ENCODE results near the gene IL2.

The IL2 gene

DNA sequence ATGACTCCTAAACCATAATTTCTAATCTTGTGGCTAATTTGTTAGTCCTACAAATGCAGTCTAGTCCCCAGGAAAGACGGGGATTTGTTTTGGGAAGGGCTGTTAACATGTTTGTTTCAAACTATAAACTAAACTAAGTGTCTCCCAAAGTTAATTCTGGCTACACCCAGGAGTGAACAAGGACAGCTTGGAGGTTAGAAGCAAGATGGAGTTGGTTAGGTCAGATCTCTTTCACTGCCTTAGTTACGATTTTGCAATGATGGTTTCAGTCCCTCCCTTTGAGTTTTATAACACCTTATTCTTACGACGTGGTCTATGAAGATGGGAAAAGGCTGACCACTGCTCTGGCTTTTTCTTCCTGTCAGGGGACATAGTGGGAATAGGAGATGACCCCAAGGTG is 27.0 kb upstream of the IL2 start:
- no peak for ATAC-seq (ENCODE audit: low read depth)
- Histone ChIP-seq H3K27me3 (ENCODE audit: insufficient read depth, poor library complexity, severe bottlenecking) (peaks cover 3% of the 10 kb centered on the region), H3K4me1 (ENCODE audit: insufficient read depth, poor library complexity, severe bottlenecking) (no peaks in the 10 kb centered on the region), H3K9me3 (ENCODE audit: severe bottlenecking) (no peaks in the 10 kb centered on the region), H3K36me3 (ENCODE audit: low read depth) (no peaks in the 10 kb centered on the region), H3K27ac (ENCODE audit: poor library complexity, severe bottlenecking) (no peak overlapping the region), H3K4me3 (ENCODE audit: severe bottlenecking) (no peak overlapping the region)
- DNase-seq (ENCODE audit: low spot score): no peak
- TF ChIP-seq, protein P1, sequence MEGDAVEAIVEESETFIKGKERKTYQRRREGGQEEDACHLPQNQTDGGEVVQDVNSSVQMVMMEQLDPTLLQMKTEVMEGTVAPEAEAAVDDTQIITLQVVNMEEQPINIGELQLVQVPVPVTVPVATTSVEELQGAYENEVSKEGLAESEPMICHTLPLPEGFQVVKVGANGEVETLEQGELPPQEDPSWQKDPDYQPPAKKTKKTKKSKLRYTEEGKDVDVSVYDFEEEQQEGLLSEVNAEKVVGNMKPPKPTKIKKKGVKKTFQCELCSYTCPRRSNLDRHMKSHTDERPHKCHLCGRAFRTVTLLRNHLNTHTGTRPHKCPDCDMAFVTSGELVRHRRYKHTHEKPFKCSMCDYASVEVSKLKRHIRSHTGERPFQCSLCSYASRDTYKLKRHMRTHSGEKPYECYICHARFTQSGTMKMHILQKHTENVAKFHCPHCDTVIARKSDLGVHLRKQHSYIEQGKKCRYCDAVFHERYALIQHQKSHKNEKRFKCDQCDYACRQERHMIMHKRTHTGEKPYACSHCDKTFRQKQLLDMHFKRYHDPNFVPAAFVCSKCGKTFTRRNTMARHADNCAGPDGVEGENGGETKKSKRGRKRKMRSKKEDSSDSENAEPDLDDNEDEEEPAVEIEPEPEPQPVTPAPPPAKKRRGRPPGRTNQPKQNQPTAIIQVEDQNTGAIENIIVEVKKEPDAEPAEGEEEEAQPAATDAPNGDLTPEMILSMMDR (IDR thresholded peaks at IDR 0.05; ENCODE audit: poor library complexity, severe bottlenecking): no peak

DNA sequence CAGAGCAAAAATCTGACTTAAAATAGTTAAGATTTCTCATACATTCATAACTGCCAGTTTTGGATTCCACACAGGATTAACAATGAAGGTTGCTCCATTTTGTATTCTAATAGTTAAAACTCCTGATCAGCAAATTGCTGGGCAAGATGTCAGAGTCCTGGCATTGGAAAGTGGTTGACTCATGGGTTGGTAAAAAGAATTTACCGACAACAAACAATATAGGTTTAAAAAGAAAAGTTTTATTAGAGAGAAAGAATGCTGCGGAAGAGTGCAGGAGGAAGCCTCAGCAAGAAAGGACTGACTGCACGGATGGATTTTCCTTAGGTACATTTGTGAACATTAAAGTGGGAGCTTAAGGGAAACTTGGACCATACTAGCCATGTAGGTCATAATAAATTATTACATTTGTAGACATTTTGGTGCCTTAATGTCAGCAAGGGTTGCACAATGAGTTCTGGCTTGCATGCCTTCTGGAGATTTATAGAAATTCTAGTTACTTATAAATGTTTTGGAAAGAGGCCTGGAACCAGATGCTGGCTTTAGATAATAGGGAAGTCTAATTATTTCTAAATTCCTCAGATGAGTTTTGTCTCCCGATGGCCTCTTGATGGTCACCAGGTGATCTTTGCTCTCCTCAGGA is 25.4 kb upstream of the IL2 start:
- DNase-seq (ENCODE audit: low spot score): no peak

DNA sequence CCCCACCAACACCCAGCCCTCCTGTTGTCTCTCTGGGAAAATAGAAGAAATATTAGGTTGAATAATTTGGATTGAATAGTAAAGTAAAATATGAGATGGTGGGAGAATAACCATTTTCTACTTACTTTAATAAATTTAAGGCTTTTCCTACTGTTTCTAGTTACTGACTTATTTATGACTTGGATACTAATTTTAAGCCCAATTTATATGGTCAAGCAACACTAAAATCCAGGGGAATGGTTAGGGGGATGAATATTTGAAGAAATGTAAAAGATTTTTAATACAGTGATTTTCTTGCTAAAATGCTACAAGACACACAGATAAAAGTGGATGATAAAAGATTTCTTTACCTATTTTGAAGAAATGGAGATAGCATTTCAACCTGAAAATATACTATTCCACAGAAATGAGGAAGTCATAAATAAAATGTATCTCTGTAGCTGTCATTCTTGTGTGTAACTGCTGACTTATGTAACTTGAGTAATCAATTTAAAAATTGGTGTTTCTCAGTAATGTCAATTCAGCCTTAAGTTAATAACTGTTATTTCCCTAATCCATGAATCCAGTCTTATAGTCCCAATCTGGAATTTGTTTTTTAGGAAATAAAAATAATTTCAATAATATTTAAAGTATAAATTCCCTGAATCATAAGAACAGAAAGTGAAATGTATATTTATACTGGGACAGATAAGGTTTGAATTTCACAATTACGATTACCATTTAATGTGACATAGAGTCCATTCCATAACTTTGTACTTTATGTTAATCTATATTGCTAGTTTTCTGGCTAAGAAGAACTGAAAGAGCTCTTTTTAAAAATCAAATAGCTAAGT is 24.3 kb upstream of the IL2 start:
- no peak for DNase-seq (ENCODE audit: low spot score)
- Histone ChIP-seq H3K27me3 (ENCODE audit: insufficient read depth, poor library complexity, severe bottlenecking) (peaks cover 3% of the 10 kb centered on the region), H3K36me3 (ENCODE audit: low read depth) (no peaks in the 10 kb centered on the region), H3K4me1 (ENCODE audit: insufficient read depth, poor library complexity, severe bottlenecking) (no peaks in the 10 kb centered on the region), H3K27ac (ENCODE audit: poor library complexity, severe bottlenecking) (no peak overlapping the region), H3K9me3 (ENCODE audit: severe bottlenecking) (no peaks in the 10 kb centered on the region), H3K4me3 (ENCODE audit: severe bottlenecking) (no peak overlapping the region)
- TF ChIP-seq, protein P1 (IDR thresholded peaks at IDR 0.05; ENCODE audit: poor library complexity, severe bottlenecking): no peak
- no peak for ATAC-seq (ENCODE audit: low read depth)

More for the DNA sequence above, 25.4 kb upstream of the IL2 start:
- Histone ChIP-seq H3K27ac (ENCODE audit: poor library complexity, severe bottlenecking) (no peak overlapping the region), H3K36me3 (ENCODE audit: low read depth) (no peaks in the 10 kb centered on the region), H3K4me3 (ENCODE audit: severe bottlenecking) (no peak overlapping the region), H3K9me3 (ENCODE audit: severe bottlenecking) (no peaks in the 10 kb centered on the region), H3K27me3 (ENCODE audit: insufficient read depth, poor library complexity, severe bottlenecking) (peaks cover 3% of the 10 kb centered on the region), H3K4me1 (ENCODE audit: insufficient read depth, poor library complexity, severe bottlenecking) (no peaks in the 10 kb centered on the region)
- ATAC-seq (ENCODE audit: low read depth): no peak
- TF ChIP-seq, protein P1 (IDR thresholded peaks at IDR 0.05; ENCODE audit: poor library complexity, severe bottlenecking): no peak

DNA sequence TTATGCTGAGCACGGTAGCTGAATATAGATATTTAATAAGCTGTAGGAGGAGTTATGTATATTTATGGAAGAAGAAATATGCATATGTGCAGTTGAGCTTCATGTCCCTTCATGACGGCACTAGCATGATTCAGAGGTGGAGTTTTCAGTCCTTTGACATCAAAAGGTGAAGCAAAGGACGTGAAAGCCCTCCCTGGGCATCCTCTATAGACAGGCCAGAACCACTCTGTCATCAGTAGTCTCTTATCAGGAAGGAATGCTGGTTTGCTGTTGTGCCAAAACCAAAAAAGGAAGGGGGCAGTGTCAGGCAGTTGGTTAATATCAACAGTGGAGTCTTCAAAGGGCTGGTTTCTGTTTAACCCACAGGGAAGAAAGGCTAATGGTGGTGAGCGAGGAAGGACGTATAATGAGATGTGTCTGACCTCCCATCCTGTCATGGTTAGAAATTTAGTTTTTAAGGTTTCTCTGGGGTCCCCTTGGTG is 23.5 kb upstream of the IL2 start:
- no peak overlapping the region for H3K27ac ChIP-seq (ENCODE audit: poor library complexity, severe bottlenecking)
- H3K9me3 ChIP-seq (ENCODE audit: severe bottlenecking): no peaks in the 10 kb centered on the region
- no peaks in the 10 kb centered on the region for H3K4me1 ChIP-seq (ENCODE audit: insufficient read depth, poor library complexity, severe bottlenecking)
- DNase-seq (ENCODE audit: low spot score): no peak
- TF ChIP-seq, protein P1 (IDR thresholded peaks at IDR 0.05; ENCODE audit: poor library complexity, severe bottlenecking): no peak
- no peak for ATAC-seq (ENCODE audit: low read depth)
- H3K27me3 ChIP-seq (ENCODE audit: insufficient read depth, poor library complexity, severe bottlenecking): peaks cover 2% of the 10 kb centered on the region
- no peaks in the 10 kb centered on the region for H3K36me3 ChIP-seq (ENCODE audit: low read depth)
- no peak overlapping the region for H3K4me3 ChIP-seq (ENCODE audit: severe bottlenecking)

Measured in RWPE2 (cell line).